B cell (primary cell): ENCODE results near the gene PIN4.

ENCODE experiments used
- EZH2 ChIP-seq: IDR thresholded peaks from 2 replicates; pipeline ENCODE4 v1.6.1; 2012; ENCODE audit warnings: borderline replicate concordance, low read depth, mild to moderate bottlenecking, moderate library complexity, low read length; ENCODE audit not compliant: insufficient read depth, poor library complexity, severe bottlenecking
- TF ChIP-seq, protein P1 (sequence below): fragments of 200-600 bp; IDR thresholded peaks from one replicate; pipeline ENCODE4 v1.8.0; 2022; ENCODE audit warnings: antibody characterized with exemption, mild to moderate bottlenecking

DNA sequence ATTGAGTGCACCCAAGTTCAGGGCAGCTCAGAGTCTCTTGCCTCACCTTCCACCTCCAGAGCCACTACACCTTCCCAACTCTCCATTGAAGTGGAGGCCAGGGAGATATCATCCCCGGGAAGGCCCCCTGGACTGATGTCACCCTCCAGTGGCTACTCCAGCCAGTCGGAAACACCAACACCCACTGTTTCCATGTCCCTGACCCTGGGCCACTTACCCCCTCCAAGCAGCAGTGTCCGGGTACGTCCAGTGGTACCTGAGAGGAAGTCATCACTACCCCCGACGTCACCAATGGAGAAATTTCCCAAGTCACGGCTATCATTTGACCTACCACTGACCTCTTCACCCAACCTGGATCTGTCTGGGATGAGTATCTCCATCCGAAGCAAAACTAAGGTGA is 42.0 kb upstream of the PIN4 start:
- TF ChIP-seq, protein P1, sequence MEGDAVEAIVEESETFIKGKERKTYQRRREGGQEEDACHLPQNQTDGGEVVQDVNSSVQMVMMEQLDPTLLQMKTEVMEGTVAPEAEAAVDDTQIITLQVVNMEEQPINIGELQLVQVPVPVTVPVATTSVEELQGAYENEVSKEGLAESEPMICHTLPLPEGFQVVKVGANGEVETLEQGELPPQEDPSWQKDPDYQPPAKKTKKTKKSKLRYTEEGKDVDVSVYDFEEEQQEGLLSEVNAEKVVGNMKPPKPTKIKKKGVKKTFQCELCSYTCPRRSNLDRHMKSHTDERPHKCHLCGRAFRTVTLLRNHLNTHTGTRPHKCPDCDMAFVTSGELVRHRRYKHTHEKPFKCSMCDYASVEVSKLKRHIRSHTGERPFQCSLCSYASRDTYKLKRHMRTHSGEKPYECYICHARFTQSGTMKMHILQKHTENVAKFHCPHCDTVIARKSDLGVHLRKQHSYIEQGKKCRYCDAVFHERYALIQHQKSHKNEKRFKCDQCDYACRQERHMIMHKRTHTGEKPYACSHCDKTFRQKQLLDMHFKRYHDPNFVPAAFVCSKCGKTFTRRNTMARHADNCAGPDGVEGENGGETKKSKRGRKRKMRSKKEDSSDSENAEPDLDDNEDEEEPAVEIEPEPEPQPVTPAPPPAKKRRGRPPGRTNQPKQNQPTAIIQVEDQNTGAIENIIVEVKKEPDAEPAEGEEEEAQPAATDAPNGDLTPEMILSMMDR: no peak
- no peak for TF ChIP-seq EZH2
